GM21737 (cell line): ENCODE results near the gene MMP27.

Experiments
- ATAC-seq: cut with Tn5 transposase; IDR thresholded peaks from one replicate; pipeline ENCODE4 v1.9.1; 2021; ENCODE audit warnings: mild to moderate bottlenecking, moderate library complexity; ENCODE audit not compliant: unreplicated experiment

MMP27 gene

DNA sequence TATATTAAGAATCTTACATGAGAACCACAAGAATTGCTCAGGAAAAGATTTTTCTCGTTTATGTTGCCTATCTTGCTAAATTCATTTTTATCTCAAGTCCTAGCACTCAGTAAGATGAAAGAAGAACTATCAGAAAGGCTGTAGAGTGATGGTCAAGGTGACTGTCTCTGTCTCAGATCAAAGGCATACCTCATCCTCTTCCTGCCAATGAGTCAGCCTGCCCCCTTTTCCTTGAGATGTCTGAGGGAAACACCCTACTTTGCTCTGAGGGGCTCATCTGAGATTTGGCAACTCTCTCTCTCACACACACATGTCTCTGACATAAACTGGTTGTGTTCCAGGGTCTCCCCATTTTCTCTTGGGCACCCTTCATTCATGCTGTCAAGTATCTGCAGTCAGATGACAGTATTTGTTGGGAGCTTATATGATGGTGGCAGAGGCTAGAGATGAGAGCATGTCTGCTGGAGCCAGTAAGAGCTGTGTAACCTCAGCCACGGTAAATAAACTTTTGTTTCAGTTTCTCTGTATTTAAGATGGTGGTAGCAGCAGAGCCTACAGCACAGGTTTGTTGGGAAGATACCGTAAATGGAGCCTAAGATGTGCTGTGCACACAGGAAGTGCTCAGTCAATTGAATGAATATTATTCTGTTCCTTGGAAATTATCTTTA is 1.6 kb downstream of the MMP27 start:
- no peak for ATAC-seq

DNA sequence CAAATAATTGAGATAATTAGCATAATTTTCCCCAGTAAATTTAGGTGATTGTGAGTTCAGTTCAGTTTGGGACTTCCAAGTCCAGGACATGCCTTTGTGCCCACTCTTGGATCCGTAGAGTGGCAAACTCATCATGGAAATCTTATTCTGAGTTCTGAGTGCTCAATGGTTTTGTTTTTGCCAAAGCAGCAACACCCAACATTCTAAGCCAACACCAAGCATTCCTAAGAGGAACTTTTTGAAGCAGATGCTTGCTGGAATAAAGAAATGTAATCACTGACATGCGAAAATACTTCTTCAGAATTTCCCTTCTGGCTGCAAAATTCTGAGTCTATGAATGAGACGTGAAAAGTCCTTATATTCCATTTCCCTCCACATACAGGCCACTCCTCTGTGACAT is 10.4 kb downstream of the MMP27 start:
- no peak for ATAC-seq

DNA sequence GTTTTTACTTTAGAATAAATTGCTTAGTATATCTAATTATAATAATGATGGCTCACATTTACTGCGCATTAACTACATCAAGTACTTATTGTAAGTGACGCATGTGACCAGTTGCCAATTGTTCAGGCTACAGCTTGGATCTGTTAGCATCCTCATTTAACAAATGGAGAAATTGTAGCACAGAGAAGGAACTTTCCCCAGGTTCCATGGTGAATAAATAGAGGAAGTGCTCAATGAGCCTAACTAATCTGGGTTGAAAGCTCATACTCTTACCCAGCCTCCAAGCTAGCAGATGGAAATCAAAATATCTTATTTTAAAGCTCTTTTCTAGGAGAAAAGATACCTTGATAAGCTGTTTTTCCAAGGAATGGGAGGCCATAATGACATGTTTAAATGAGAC is 19.8 kb downstream of the MMP27 start:
- ATAC-seq = no peak

DNA sequence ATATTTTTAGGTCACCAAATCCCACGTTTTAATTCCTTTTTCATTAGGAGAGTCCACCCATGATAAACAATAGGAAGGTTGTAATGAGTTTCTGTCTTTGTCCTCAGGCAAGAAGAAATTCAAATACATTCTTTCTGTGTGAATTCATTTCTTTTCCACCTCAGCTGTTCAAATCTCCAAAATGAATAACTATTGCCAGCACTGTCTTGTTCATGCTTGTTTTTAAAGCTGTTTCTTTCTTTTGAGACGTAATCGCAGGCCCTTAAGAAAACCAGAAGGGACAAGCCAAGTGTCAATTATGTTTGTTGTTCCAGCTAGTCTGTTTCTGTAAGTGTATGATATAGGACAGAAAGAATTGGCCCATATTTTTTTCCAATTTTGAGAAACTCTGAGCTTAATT is 20.2 kb downstream of the MMP27 start:
- ATAC-seq = no peak

DNA sequence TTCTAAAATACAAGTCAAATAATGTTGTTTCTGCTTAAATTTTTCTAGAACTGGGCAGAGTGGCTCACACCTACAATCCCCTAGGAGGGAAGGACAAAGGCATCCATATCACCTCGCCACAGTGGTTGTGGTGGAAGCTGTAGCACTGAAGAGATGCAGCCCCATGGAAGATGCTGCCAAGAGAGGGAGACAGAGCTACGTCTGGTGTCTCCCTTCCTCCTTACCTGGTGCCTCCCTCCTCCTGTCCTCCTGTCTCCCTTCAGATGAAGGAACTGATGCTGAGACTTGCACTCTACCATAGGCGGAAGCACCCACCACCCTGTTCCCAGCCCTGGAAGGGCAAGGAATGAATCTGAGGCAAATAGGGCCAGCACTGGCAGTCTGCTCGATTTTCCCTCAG is 22.3 kb downstream of the MMP27 start:
- ATAC-seq = no peak

DNA sequence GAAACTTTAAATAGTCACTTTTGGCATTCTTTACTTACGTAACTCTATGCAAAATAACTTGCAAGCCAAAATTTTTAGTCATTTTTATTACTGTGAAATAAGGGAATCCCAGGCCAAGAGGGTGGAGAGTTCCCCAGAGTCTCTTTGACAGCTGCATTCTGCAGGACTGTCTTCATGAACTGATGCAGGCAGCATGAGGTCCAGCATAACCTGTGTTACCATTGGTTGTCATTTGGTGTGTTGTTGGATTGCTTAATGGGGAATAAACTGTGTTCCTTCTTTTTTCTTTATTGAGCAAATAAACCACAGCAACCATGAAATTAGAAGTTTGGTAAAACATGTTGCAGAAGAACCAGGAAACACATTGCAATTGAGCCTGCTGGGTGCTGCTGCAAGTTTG is 24.6 kb downstream of the MMP27 start:
- ATAC-seq = no peak

DNA sequence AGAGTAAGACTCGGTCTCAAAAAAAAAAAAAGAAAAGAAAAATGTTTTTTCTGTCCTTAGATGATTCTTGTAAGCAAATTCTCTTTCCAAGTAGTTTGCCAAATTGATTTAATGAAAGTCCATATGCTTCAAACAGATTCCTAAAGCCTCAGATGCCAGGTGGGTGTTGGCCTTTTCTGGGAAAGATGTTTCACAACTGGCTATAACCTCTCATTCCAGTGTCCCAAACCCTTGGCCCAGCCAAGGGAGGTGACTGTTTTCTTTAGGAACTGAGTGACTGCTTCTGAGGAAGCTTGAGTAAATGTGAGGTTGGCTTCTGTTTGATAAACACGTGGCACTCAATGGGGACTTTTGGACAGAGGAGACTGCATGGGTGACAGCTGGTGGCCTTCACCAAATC is 27.5 kb downstream of the MMP27 start:
- ATAC-seq = no peak

DNA sequence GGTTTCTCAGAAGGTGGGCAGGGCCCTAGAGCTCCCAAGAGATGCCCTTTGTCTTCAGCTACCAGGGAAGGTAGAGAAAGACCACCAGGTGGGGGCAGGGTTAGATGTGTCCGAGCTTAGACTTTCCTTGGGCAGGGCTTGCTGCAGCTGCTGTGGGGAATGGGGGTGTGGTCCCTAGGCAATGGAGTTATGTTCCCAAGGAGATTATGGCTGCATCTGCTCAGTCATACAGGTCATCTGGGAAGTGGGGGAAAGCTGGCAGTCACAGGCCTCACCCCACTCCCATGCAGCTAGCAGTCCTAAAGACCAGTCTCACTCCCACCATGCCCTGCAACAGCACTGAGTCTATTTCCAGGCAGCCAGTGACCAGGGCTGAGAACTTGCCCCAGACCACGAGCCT is 29.5 kb downstream of the MMP27 start:
- no peak for ATAC-seq

DNA sequence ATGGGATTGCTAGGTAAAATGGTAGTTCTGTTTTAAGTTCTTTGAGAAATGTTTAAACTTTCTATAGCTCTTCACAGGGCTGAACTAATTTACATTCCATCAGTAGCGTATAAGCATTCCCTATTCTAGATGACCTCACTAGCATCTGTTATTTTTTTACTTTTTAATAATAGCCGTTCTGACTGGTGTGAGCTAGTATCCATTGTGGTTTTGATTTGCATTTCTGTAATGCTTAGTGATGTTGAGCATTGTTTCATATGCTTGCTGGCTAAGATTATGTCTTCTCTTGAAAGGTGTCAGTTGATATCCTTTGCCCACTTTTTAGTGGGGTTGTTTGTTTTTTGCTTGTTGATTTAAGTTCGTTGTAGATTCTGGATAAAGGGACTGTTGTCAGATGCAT is 35.9 kb downstream of the MMP27 start:
- no peak for ATAC-seq

DNA sequence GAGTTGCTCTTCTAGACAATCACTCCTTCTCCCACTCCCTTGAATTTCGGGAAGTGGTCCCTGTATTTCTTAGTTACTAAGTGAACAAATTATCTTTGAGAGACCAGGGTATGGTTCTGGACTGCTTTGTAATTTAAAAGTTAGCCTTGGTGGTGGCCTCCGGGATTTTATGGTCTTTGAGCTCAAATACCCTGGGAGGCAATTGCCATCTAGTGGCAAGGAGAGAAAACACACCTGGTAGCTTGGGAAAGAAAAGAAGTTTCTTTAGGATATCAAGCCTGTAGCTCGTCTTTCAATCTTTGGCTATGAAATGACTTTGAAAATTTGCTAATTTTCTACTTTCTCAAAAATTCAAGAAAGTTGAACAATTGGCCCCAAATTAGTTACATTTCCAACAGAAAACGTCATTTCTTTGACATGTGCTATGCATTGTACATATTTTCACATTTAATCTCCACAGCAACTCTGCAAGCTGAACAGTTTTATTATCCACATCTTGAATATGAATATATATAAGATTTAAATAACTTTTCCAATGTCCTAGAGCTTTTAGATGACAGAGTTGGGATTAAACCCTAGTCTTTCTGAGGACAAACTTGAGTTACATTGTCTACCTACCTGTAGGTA is 39.1 kb downstream of the MMP27 start:
- ATAC-seq = no peak

DNA sequence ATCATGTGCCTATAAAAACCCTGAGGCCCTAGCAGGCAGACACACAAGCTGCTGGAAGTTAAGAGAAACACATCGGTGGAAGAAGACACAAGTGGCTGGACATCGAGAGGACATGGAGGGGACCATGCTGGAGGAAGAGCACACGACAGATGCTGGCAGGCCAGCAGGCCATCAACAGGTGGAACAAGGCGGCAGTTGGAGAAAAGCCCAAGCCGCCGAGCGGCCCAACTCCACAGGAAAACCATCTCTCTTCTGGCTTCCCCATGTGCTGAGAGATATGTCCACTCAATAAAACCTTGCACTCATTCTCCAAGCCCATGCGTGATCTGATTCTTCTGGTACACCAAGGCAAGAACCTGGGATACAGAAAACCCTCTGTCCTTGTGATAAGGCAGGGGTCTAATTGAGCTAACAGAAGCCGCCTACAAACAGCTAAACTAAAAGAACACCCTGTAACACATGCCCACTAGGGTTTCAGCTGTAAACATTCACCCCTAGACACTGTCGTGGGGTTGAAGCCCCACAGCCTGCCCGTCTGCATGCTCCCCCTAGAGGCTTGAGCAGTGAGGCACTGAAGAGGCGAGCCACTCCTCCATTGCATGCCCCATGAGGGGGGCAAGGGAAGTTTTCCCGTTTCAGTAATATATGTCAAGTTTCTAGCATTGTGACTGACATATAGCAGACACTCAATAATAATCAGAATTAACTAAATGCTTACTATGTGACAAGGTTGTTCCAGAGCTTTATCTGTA is 41.4 kb downstream of the MMP27 start:
- ATAC-seq = no peak

DNA sequence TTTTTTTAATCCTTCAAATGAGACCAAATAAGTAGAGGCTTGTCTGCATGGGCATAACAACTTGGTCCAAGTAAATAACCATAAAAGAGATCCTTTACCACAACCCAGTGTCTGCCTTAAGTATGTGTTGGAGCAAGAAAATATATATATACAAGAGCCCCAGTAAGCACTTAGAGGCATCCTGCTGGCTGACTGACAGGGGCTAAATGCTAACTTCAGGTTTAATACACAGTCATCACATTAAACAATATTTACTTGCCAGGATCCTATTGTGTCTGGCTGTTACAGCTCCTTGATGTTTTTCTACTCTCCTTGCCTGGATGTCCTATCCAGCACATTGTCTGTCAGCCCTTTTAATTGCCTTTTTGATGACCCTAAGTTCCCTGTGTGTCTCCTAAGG is 43.0 kb downstream of the MMP27 start:
- ATAC-seq = no peak

DNA sequence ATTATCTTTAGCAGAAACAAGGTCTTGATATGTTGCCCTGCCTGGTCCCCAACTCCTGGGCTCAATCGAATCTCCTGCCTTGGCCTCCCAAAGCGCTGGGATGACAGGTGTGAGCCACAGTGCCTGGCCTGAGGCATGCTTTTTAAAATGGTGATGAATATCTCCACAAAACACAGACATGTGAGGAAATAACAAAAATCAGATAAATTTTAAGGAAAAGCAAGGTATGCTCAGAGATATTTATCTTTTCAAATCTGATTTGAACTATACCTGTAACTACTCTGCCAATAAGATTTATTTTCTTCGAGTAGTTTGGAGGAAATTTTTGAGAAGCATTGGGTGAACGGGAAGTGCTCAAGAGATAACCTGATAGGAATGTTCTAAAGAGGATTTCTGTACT is 44.5 kb downstream of the MMP27 start:
- ATAC-seq = no peak

DNA sequence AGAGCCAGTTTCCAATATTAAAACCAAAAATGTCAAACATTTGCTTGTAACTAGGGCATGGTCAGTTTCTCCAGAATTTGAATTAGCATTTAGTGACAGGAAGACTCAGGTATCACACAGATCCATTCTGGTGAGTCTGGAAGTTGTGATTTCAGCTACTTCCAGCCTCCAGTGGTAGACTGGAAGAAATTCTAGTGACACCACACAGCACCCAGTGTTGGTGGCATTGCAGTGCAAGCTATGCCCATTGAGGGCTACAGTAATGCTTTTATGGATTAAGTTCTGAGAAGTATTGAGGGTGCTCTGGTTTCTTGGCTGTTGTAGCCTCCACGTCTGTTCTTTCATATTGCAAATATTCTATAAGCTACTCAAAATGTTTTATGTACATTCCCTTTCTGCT is 49.0 kb downstream of the MMP27 start:
- ATAC-seq = no peak

DNA sequence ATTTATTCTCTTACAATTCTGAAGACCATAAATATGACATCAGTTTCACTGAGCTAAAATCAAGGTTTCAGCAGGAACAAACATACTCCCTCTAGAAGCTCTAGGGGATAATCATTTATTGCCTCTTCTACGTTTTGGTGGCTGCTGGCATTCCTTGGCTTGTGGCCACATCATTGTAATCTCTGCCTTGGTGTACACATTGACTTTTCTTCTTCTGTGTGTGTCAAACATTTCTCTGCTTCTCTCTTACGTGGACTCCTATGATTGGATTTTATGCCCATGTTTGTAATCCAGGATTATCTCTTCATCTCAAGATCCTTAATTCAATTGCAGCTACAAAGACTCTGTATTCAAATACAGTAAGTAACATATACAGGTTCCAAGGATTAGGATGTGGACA is 50.0 kb downstream of the MMP27 start:
- ATAC-seq = no peak

DNA sequence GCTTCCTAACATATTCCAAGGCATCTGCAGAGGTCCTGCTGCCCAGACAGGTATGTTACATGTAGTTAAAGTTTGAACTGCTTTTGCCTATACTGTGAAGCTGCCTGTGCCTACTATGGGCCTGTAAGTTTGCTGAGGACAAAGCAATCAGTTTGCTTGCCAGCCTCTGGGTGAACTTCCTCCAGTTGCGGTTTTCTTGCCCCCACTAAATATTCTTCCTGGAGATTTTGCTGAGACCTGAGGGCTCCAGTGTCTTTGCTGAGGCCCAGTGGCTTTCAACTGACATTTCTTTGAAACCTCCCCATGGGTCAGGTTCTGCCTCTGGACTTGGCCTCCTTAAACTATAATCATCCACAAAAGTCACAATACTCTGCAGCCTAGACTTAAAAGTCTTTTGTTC is 50.8 kb downstream of the MMP27 start:
- ATAC-seq = no peak

DNA sequence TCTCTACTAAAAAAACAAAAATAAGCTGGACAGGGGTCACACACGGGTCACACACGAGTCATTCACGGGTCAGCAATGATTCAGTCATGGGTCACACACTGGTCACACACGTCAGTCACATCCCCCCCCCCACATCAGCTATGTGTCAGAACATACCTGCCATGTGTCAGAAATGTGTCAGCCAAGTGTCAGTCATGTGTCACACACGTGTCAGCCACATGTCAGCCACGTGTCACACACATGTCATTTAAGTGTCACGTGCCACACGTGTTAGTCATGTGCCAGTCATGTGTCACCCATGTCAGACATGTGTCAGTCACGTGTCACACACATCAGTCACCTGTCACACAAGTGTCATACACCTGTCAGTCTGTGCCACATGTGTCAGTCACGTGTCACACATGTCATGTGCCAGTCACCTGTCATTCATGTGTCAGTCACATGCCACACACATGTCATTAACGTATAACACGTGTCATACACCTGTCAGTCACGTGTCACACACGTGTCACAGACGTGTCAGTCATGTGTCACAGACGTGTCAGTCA is 51.8 kb downstream of the MMP27 start:
- no peak for ATAC-seq

DNA sequence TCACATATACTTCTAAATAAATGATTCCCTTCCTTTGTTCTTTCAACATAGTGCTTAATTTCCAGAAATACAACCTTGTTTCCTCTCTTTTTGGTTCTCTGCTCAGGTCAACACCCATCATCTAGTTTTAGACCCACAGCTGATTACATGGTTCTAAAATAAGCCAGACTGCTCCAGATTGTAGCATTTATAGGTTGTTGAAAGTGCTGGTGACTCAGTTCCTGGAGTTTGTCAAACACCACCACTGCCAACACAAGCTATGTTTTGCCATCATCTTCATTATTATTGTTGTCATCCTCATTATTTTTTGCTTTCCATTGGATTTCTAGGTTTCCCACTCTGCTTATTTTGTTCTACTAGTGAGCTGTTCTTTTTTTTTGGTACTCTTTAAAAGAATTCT is 58.1 kb downstream of the MMP27 start:
- ATAC-seq = no peak

DNA sequence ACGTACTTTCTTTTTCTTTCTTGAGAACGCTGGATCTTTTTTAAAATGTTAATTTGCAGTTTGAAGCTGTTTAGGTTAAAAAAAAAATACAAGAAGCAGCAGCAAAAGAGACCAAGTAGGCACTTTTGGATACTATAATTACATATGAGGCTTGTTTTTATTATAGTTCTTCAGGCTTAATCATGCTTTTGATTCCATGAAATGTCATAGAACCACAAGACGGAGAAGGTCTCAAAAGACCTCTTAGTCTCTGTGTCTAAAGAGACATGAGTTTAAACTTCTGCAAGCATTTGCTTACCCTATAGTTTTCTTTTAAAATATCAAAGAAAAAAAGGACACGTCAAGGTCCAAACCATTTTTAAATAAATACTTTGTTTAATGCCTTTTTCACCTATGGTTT is 61.6 kb downstream of the MMP27 start:
- no peak for ATAC-seq
